Measurements from ENCODE around the gene LTC4S.
A peak's percentile ranks its signal among the peaks of the same experiment; 100 is the strongest.

The LTC4S gene

DNA sequence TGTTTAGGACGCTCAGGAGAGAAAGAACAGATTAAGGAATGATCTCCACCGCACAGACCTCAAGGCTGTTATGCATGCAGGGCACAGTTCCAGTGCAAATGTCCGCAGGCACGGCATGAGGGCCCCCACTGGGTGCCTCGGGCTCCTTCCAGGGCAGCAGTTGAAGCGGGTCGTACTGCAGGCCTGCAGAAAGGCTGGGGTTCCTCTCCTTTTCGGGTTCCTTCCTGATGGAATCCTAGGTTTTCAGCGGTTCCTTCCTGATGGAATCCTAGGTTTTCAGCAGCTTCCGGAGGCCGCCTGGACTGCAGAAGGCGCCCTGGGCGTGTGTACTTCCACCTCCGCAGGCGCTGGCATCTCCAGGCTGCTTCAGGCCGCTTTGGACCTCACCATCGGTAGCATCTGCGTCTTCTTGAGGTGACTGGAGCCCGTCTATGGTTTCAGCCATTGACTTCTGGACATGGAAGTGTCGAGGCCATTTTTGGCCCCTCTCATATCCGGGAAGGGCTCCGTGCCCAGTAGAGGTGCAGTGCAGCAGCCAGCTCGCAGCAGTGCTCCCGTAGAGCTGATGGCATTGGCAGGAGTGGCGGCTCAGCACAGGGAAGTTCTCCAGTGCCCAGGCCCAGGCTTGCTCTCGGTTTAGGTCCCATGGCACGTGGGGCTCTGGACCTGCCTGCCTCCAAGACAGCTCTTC is 18.5 kb downstream of the LTC4S start:
- DNase-seq, result no peak

DNA sequence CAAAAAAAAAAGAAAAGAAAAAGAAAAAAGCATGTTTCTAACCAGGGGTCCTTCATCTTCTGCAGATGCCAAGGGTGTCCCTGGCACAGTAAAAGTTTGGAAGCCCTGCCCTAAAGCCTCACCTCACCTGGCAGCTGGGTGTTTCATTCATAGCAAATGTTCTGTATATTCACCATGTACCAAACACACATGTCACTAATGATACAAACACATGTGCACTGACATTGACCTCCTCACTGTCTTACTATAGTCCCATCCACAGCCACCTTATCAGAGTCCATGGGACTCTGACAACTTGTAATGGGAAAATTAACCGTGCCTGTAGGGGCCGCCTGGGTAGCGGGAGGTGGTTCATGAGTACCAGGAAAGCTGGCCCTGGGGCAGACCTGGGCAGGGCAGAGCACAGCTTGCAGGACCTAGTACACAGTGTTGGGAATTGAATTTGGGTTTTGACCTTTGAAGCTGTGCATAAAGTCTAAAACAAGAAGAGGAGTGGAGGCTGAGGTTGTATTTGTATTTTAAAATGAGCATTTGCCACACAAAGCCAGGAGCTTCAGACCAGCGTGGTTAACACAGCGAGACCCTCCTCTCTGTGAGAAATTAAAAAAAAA is 19.3 kb downstream of the LTC4S start:
- no peak for DNase-seq

GRCh38 chr5:179814090-179814489 is 20.3 kb downstream of the LTC4S start:
- DNase-seq, result no peak

GRCh38 chr5:179815491-179816249 is 21.9 kb downstream of the LTC4S start:
- DNase-seq, result no peak

- DNase-seq, result no peak
These were observed 22.6 kb downstream of the LTC4S start for GRCh38 chr5:179816401-179816795.

DNA sequence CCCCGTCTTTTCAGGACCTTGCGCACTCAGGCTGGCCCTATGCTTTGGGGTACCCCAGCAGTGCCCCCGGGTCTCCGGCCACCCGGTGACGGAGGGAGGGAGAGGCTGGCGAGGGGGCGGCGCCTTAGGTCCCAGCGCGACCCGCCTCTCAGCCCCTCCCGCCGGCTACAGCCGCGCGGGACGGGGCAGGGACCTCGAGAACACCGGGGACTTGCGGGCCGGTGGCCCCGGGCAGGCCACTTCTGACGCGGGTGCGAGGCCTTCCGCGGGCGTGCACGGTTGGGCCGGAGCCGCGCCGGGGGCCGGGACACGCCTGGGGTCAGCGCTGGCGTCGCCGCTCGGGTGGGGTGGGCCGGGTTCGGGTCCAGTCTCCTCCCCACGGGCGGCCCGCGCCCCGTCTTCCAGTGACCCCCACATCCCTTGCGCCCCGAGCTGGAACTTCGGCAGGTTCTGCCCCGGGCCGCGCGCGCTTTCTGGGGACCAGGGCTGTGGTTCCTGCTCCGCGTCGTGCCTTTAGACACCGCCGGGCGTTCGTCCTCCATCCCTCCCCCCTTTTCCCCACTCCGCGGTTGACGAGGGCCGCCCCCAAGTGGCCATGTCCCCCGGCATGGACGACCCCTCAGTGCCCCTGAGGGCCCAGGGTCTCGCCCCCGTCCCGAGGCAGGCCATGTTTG is 23.1 kb downstream of the LTC4S start:
- DNase-seq, result no peak

DNA sequence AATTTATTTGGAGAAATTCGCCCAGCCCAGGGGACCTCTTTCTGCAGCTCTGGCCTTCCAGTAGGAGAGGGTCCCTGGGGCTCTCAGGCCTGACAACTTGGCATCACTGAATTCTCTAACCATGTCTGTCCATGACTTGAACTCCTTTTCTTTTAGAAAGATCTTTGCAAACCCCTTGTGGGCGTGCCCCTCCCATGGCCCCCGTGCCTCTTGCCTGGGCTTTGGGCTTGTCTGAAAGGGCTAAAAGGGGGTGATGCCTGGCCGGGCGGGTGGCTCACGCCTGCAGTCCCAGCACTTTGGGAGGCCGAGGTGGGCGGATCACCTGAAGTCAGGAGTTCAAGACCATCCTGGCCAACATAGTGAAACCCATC is 23.7 kb downstream of the LTC4S start:
- DNase-seq, result no peak

DNA sequence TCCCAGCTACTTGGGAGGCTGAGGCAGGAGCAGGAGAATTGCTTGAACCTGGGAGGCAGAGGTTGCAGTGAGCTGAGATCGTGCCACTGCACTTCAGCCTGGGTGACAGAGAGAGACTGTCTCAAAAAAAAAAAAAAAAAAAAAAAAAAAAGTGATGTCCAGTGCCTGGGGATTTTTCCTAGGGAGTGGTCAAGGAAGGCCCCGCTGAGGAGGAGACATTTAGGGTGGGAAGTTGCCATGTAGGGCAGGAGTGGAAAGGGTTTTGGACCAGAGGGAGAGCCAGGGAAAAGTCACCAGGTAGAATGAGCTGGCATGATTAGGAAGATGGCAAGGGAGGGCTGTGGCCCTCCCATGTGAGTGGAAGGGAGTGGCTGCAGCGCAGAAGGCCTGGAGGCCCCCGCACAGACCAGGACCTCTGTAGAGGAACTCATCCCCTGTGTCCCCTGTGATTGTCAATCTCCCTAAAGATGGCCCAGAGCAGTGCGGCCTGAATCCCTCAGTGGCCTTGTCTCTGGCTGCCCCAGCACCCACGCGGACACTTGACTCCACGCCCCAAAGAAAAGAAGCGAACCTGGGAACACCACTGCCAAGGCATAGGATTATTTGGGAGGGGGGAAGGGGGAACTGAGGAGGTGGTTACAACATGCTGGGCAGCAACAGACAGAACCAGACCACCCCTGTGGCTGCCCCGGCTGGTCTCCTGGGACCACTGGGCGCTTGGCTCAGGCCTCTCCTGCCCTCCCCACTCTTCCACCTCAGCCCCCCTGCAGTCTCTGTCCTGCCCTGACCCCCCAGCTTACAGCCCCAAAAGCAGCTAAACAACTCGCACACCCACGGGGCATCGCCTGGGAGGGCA is 24.3 kb downstream of the LTC4S start:
- no peak for DNase-seq

- DNase-seq, result peak; percentile 78
These were observed 25.0 kb downstream of the LTC4S start for GRCh38 chr5:179818746-179819295.

- no peak for DNase-seq
These were observed 25.7 kb downstream of the LTC4S start for GRCh38 chr5:179819296-179820126.

GRCh38 chr5:179820127-179820482 is 26.3 kb downstream of the LTC4S start:
- no peak for DNase-seq

GRCh38 chr5:179820483-179821297 is 26.9 kb downstream of the LTC4S start, which contains the start of gene SQSTM1:
Gene SQSTM1 (plus strand): TSS chr5:179820905. CDS start chr5:179820937, 32 bp downstream.
- DNase-seq, result peak; percentile 48

GRCh38 chr5:179821298-179822058 is 27.7 kb downstream of the LTC4S start:
- DNase-seq, result peak; percentile 68

DNA sequence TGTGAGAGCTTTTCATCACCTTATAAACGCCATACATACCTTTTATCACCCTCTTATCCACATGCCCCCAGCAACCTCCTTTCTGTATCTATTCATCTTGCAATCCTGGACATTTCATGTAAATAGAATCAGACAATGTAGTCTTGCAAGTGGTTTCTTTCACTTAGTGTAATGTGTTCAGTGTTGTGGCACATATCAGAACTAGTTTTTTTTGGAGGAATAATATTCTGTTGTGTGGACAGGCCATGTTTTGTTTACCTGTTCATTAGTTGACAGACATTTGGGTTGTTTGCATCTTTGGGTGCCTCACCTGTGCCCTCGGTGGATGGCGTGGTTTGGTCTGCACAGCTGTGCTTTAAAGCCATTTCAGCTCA is 28.3 kb downstream of the LTC4S start:
- DNase-seq, result no peak

- DNase-seq, result no peak
These were observed 28.7 kb downstream of the LTC4S start for GRCh38 chr5:179822444-179822990.

DNA sequence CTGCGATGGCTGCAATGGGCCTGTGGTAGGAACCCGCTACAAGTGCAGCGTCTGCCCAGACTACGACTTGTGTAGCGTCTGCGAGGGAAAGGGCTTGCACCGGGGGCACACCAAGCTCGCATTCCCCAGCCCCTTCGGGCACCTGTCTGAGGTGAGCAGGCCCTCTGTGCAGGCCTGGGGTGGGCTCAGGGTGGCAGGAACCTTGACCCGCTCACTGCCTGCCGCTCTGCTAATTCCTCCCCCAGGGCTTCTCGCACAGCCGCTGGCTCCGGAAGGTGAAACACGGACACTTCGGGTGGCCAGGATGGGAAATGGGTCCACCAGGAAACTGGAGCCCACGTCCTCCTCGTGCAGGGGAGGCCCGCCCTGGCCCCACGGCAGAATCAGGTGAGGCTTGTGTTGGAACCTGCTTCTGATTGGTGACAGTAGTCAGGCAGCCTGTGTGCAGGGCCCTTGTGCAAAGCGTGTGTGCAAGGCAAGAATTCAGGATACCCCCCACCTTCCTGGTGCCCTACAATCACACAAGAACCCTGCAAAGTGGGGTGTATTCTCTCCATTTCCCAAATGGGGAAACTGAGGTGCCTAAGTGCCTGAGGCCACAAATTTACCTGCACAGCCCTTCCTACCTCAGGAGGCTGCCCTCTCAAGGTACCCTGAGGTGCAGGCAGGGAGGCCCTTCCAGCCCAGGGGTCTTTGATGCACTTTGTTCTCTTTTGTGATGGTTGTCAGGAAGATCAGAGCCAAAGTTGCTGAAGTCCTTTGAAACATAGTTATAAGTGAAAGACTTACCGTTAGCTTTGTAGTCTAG is 30.4 kb downstream of the LTC4S start:
- no peak for DNase-seq

DNA sequence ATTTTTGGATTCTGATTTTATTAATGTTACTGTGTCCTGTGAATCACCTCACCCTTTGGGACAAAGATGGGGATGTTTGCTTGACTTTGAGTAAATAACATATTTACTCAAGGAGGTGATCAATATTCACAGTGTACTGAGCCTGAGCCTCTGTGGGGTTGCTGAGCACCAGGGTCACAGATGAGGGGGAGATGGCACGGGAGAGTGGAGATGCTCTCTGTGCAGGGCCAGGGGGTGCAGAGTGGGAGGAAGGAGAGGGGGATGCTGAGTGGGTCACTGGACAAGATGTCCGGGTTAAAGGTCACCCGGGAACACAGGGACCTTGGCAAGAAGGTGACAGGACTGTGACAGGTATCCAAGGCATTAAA is 30.9 kb downstream of the LTC4S start:
- DNase-seq, result no peak

GRCh38 chr5:179825655-179826182 is 31.9 kb downstream of the LTC4S start:
- DNase-seq, result no peak

All from amniotic stem cell (primary cell).